ENCODE results near the gene GNAQ.
A peak's percentile ranks its signal among the peaks of the same experiment; 100 is the strongest.

The GNAQ gene

GRCh38 chr9:77896938-77897667 lies 134.5 kb downstream of the GNAQ start:
- peak; percentile 22 for DNase-seq (ENCODE audit: low read depth)
- no peak overlapping the region for H3K4me3 ChIP-seq (ENCODE audit: low read depth, low read length)
- no peak for TF ChIP-seq CTCF (IDR thresholded peaks at IDR 0.05; ENCODE audit: insufficient read depth, low read depth, low read length, missing control alignments)

GRCh38 chr9:77896269-77896937 lies 135.2 kb downstream of the GNAQ start:
- H3K4me3 ChIP-seq (ENCODE audit: low read depth, low read length), result no peak overlapping the region
- DNase-seq (ENCODE audit: low read depth), result no peak
- TF ChIP-seq CTCF (IDR thresholded peaks at IDR 0.05; ENCODE audit: insufficient read depth, low read depth, low read length, missing control alignments), result no peak

GRCh38 chr9:77893706-77894105 lies 137.9 kb downstream of the GNAQ start:
- H3K4me3 ChIP-seq (ENCODE audit: low read depth, low read length), result no peak overlapping the region
- DNase-seq (ENCODE audit: low read depth), result no peak
- TF ChIP-seq CTCF (IDR thresholded peaks at IDR 0.05; ENCODE audit: insufficient read depth, low read depth, low read length, missing control alignments), result no peak

GRCh38 chr9:77892955-77893514 lies 138.6 kb downstream of the GNAQ start:
- no peak for DNase-seq (ENCODE audit: low read depth)
- no peak for TF ChIP-seq CTCF (IDR thresholded peaks at IDR 0.05; ENCODE audit: insufficient read depth, low read depth, low read length, missing control alignments)
- H3K4me3 ChIP-seq (ENCODE audit: low read depth, low read length), result no peak overlapping the region

GRCh38 chr9:77892171-77892570 lies 139.4 kb downstream of the GNAQ start:
- peak; percentile 70 for DNase-seq (ENCODE audit: low read depth)
- TF ChIP-seq CTCF (IDR thresholded peaks at IDR 0.05; ENCODE audit: insufficient read depth, low read depth, low read length, missing control alignments), result no peak
- no peak overlapping the region for H3K4me3 ChIP-seq (ENCODE audit: low read depth, low read length)

- H3K4me3 ChIP-seq (ENCODE audit: low read depth, low read length), result no peak overlapping the region
- TF ChIP-seq CTCF (IDR thresholded peaks at IDR 0.05; ENCODE audit: insufficient read depth, low read depth, low read length, missing control alignments), result no peak
- no peak for DNase-seq (ENCODE audit: low read depth)
Measured at GRCh38 chr9:77891128-77891800, 140.3 kb downstream of the GNAQ start.
